ENCODE measurements around the gene WLS. TPM values are rescaled to one million over a fixed set of nuclear protein-coding genes. Genes with fewer than 3 reads are reported as not detected.
A peak's percentile ranks its signal among the peaks of the same experiment; 100 is the strongest.

The WLS gene
- under 1 TPM; 0.22 to 0.52 TPM for total RNA-seq
- 2.5 TPM for polyA plus RNA-seq (2013, experiment 1 of 2)
- polyA plus RNA-seq (2013, experiment 2 of 2), result 2.7 TPM
- total RNA-seq, result 0 to 0.69 (median 0) reads per million in 172 experiments

GRCh38 chr1:68232289-68233148 lies at the start of gene WLS:
Gene WLS (minus strand): TSS chr1:68232523. CDS start chr1:68232299, 224 bp downstream.
- ATAC-seq (ENCODE audit: poor library complexity), result no peak
- CTCF ChIA-PET, result no interaction called here
- Histone ChIP-seq H3K27ac (ENCODE audit: low read depth in 1 of 2, low read length in 2 of 2) (no peak within 1 kb of the TSS), H3K4me3 (ENCODE audit: low read length) (peak within 1 kb of the TSS; percentile 12), H3K4me1 (ENCODE audit: insufficient read depth, low read length) (peaks cover 4% of the 10 kb centered on the region), H3K9me3 (ENCODE audit: control insufficient read depth in 1 of 2, insufficient read depth in 1 of 2, low read length in 2 of 2) (peaks cover 0 to 8% of the 10 kb centered on the region in 2 experiments), H3K36me3 (ENCODE audit: insufficient read depth, low read length) (no peaks in the 10 kb centered on the region), H3K27me3 (ENCODE audit: control insufficient read depth in 1 of 2, insufficient read depth in 2 of 2, low read length in 2 of 2) (peaks cover 50 to 53% of the 10 kb centered on the region in 2 experiments)
- no peaks in the 10 kb centered on the region for H3K36me3 Mint-ChIP-seq (ENCODE audit: low read depth)
- no peak for TF ChIP-seq CTCF (IDR thresholded peaks at IDR 0.05)
- intact Hi-C loops (cut with DNase I, micrococcal nuclease), result no loop called here
- peaks cover 69% of the 10 kb centered on the region for H3K27me3 Mint-ChIP-seq
- POLR2A ChIA-PET, result no interaction called here
- DNase-seq, result peak in 2 of 14 experiments; percentile 13 to 27
- H3K27ac Mint-ChIP-seq, result no peak within 1 kb of the TSS
- H3K9me3 Mint-ChIP-seq, result no peaks in the 10 kb centered on the region
- H3K4me1 Mint-ChIP-seq (ENCODE audit: low read depth), result peaks cover 14% of the 10 kb centered on the region
- peak within 1 kb of the TSS; percentile 67 for H3K4me3 Mint-ChIP-seq

GRCh38 chr1:68280286-68280685 lies 48.0 kb upstream of the WLS start:
- Mint-ChIP-seq H3K27ac (no peak overlapping the region), H3K27me3 (no peaks in the 10 kb centered on the region), H3K4me3 (no peak overlapping the region), H3K4me1 (ENCODE audit: low read depth) (no peaks in the 10 kb centered on the region), H3K9me3 (peaks cover 3% of the 10 kb centered on the region), H3K36me3 (ENCODE audit: low read depth) (no peaks in the 10 kb centered on the region)
- Histone ChIP-seq H3K27me3 (ENCODE audit: control insufficient read depth in 1 of 2, insufficient read depth in 2 of 2, low read length in 2 of 2) (no peaks in the 10 kb centered on the region), H3K4me3 (ENCODE audit: low read length) (no peak overlapping the region), H3K9me3 (ENCODE audit: control insufficient read depth in 1 of 2, insufficient read depth in 1 of 2, low read length in 2 of 2) (peaks cover 0 to 3% of the 10 kb centered on the region in 2 experiments), H3K27ac (ENCODE audit: low read depth in 1 of 2, low read length in 2 of 2) (no peak overlapping the region), H3K4me1 (ENCODE audit: insufficient read depth, low read length) (no peaks in the 10 kb centered on the region), H3K36me3 (ENCODE audit: insufficient read depth, low read length) (no peaks in the 10 kb centered on the region)
- intact Hi-C loops (cut with DNase I, micrococcal nuclease), result no loop called here
- TF ChIP-seq CTCF (IDR thresholded peaks at IDR 0.05), result no peak
- ATAC-seq (ENCODE audit: poor library complexity) (no peak), DNase-seq (no peak)
- ChIA-PET POLR2A (no interaction called here), CTCF (no interaction called here)

GRCh38 chr1:68279846-68280245 lies 47.5 kb upstream of the WLS start:
- Histone ChIP-seq H3K27ac (ENCODE audit: low read depth in 1 of 2, low read length in 2 of 2) (no peak overlapping the region), H3K4me1 (ENCODE audit: insufficient read depth, low read length) (no peaks in the 10 kb centered on the region), H3K36me3 (ENCODE audit: insufficient read depth, low read length) (no peaks in the 10 kb centered on the region), H3K27me3 (ENCODE audit: control insufficient read depth in 1 of 2, insufficient read depth in 2 of 2, low read length in 2 of 2) (no peaks in the 10 kb centered on the region), H3K9me3 (ENCODE audit: control insufficient read depth in 1 of 2, insufficient read depth in 1 of 2, low read length in 2 of 2) (peaks cover 0 to 3% of the 10 kb centered on the region in 2 experiments), H3K4me3 (ENCODE audit: low read length) (no peak overlapping the region)
- ChIA-PET CTCF (no interaction called here), POLR2A (no interaction called here)
- H3K9me3 Mint-ChIP-seq, result peaks cover 3% of the 10 kb centered on the region
- no peak for ATAC-seq (ENCODE audit: poor library complexity)
- no peak for TF ChIP-seq CTCF (IDR thresholded peaks at IDR 0.05)
- H3K27me3 Mint-ChIP-seq, result no peaks in the 10 kb centered on the region
- DNase-seq, result no peak
- no peaks in the 10 kb centered on the region for H3K4me1 Mint-ChIP-seq (ENCODE audit: low read depth)
- intact Hi-C loops (cut with DNase I, micrococcal nuclease), result no loop called here
- H3K4me3 Mint-ChIP-seq, result no peak overlapping the region
- H3K27ac Mint-ChIP-seq, result no peak overlapping the region
- H3K36me3 Mint-ChIP-seq (ENCODE audit: low read depth), result no peaks in the 10 kb centered on the region

Measured in CD4-positive, alpha-beta T cell (primary cell).